Caki2 (cell line): Measurements from ENCODE around the gene ISG15. TPM values are rescaled to one million over a fixed set of nuclear protein-coding genes. Genes with fewer than 3 reads are reported as not detected.

Experiments
- DNase-seq: peaks from one replicate; pipeline ENCODE4 v3.0.0-alpha.2; 2015; ENCODE audit warnings: low read depth
- in situ Hi-C: cut with HindIII; loops from 2 replicates; pipeline ENCODE4 v1.10.0; 2016; ENCODE audit warnings: low sequenced_read_pairs, low pct_unique_long_range_greater_than_20kb, mixed read lengths
- total RNA-seq: library from RNA; depleted of rRNA; stranded (reverse); fragments of >200 nt; shearing (Covaris generic); gene quantifications from 2 replicates; pipeline ENCODE4 v1.2.3, GENCODE V29; 2014; ENCODE audit warnings: low replicate concordance; rRNA removed

ISG15 gene
- 129 and 152 TPM in 2 replicates for total RNA-seq

DNA sequence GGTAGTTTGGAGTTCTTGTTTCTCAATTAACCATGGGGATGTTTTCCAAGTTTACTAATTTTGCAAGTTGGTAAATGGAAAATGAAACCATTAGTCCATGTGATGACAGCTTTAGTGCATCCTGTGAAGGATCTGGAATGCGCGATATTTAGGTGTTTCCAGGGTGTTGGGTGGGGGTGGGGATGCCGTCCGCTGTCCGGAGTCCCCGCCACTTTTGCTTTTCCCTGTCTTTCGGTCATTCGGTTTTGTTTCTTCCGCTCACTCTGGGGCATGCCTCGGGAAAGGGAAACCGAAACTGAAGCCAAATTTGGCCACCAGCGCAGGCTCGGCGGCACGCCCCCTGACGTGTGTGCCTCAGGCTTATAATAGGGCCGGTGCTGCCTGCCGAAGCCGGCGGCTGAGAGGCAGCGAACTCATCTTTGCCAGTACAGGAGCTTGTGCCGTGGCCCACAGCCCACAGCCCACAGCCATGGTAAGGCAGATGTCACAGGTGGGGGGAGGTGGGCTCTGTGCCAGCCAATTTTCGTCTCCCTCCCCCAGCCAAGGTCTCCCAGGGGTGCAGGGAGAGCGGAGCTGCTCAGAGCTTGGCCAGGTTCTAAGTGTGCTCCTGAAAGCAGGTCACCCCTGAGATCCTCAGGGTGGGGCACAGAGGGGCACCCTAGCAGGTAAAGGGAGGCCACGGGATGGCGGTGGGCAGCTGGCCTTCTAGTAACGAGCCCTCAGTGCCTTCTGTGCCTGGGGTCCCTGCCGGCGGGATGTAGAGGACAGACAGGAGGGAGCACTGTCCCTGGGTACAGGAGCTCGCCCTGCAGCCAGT, at the start of gene ISG15:
TSS of gene ISG15 (plus strand) at position 393 of the 817 bp plus-strand sequence. CDS start at position 470, 77 bp downstream.
- in situ Hi-C loops: no loop called here

DNA sequence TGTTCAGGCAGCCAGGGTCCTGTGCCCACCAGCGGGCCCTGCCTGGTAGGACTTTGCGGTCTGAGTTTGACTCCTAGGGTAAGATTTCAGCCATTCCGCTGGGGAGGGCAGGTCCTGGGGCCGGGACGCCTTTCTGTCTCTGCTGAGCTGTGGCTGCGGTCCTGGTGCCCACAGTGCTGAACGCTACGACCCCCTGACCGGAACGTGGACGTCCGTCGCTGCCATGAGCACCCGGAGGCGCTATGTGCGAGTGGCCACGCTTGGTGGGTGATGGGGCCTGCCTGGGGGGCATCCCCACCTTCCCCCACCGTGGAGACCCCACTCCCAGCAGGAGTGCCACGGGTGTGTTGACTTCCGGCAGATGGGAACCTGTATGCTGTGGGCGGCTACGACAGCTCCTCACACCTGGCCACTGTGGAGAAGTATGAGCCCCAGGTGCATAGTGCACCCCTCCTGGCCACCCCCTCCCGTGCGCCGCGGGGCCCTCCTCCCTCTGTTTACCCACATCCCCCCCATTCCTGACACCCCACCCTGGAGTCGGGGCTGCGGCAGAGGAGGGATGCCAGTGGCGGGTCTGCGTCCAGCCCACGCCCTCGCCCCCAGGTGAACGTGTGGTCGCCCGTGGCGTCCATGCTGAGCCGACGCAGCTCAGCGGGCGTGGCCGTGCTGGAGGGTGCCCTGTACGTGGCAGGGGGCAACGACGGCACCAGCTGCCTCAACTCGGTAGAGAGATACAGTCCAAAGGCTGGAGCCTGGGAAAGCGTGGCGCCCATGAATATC, 49.4 kb upstream of the ISG15 start:
- DNase-seq: no peak
- in situ Hi-C loops: no loop called here

More for the DNA sequence above, at the start of gene ISG15:
- DNase-seq: peak; percentile 76

DNA sequence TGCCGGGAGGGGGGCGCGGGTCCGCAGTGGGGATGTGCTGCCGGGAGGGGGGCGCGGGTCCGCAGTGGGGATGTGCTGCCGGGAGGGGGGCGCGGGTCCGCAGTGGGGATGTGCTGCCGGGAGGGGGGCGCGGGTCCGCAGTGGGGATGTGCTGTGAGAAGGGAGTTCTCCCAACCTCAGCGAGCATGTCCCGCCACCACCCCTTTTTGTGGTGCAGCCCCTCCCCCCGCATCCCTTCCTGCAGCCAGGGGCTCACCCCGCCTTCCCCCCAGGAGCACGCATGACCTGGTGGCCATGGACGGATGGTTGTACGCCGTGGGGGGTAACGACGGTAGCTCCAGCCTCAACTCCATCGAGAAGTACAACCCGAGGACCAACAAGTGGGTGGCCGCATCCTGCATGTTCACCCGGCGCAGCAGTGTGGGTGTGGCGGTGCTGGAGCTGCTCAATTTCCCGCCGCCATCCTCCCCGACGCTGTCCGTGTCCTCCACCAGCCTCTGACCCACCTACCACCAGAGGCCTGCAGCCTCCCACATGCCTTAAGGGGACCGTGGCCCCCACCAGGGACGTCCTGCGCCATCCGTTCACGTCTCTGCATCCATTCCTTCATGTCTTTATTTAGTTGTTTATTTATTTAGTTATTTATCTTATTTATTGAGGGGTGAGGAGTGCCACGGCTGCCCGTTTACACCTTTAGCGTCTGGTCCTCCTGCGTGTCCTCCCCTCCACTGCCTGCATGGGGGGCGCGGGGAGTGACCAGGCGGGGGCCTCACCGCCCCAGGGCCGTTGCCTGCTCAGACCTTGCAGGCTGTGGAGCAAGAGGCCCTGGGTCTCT, 48.4 kb upstream of the ISG15 start:
- DNase-seq: no peak
- in situ Hi-C loops: no loop called here

DNA sequence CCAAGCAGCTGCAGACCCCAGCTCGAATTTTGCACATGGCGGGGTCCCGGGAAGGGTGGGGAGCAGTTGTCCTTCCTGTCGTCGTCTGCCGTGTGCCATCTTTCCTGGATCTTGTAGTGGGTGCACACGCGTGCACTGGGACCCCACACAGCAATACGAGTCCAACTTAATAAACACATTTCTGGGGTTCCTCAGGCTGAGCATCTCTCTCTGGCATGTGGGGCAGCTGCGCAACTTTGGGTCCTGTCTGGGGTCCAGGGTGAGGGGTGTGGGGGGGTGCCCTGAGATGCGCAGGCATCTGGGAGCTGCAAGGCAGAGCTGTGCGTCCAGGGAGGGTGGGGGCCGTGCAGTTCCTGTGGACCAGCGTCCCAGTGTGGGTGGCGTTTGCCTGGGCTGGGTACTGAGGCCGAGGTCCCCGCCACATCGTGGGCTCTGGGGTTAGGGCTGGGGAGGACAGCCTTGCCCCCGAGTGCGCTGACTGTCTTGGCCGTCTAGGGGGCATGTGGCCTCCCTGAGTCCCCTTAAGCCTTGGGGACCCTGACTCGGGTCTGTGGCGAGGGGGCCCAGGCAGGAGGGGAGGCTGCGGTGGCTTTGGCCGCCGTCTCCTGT, 47.7 kb upstream of the ISG15 start:
- in situ Hi-C loops: no loop called here
- DNase-seq: no peak

DNA sequence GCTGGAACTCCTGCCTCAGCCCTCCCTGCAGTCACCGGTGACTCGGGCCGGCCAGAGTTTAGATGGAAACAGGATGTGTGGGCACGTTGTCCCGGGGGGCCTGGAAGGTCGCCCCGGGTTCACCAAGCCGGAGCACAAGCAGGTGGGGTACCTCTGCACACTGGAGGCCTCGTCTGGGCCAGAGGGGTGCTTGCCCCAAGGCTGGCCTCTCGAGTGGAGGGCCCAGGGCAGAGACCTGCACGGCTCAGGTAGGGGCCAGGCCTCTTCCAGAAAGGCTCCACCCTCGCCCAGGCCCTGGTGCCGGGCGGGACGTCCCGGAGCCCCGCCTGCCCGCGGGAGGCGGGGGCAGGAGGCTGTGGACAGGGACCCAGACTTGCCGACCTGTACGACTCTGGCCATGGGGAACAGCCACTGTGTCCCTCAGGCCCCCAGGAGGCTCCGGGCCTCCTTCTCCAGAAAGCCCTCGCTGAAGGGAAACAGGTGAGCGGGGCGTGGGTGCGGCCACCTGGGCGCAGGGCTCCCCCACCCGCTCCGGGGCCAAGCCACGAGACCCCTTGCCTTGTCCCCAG, 47.1 kb upstream of the ISG15 start, which contains the start of gene PLEKHN1:
TSS of gene PLEKHN1 (plus strand) at position 348 of the 569 bp plus-strand sequence. CDS start at position 398, 50 bp downstream.
- in situ Hi-C loops: no loop called here
- DNase-seq: peak; percentile 80

DNA sequence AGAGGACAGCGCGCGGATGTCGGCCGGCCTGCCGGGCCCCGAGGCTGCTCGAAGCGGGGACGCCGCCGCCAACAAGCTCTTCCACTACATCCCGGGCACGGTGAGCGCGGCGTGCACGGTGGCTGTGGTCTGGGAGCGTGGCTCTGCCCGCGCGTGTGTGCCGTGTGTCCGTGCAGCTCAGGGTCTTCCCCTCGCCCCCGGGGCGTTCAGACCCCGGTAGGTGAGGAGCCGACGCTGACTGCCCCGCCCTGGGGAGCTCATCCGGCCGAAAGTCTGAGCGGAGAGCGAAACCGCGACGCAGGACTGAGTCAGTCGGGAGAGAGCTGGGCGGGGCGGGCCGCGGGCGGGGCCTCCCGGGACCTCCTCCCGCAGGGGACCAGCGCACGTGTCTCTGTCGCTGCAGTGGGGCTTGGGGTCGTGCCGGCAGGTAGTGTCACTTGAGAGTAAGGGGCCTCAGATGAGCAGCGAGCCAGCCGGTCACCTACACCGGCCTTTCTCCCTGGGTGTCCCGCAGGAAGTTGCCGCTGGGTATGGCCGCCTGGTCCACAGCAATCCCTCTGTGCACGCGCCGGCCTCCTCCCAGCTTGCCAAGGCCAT, 46.5 kb upstream of the ISG15 start:
- DNase-seq: peak; percentile 70
- in situ Hi-C loops: no loop called here

DNA sequence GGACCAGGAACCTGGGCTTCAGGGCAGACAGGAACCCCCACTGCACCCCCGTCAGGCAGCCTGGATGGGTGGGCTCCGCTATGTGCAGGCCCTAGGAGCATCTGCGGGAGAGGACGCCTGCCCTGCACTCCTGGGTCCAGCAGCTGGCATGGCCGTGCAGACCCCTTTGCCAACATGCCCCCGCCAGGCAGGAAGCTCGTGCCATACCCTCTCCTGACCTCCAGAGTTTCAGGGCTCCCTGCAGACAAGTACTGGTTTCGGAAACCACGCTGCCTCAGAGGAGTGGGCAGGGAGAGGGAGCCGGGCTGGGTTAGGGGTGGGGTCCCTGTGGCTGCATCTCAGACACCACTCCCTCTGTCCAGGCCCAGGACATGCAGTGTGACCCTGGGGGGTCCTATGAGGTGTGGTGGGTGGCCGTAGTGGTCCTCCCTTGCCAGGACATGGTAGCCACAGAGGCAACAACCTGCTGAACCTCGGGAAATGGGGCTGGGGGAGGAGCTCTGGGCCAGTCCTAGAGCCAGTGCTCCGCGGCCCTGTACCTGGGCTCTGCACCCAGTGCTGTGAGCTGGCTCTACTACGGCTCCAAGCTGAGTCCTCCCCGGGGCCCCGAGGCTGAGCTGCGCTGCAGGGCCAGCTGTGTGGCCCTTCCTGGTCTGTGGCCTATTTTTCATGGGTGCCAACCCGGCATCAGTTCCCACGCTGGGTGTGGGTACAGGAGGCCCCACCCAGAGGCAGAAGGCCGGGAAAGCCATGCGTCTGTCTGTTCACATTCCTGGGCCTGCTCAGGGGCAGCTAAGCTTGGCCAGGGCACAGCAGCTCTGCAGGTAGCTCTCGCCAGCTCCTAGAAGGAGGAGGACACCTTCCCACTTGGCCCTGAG, 45.6 kb upstream of the ISG15 start:
- in situ Hi-C loops: no loop called here
- DNase-seq: no peak

DNA sequence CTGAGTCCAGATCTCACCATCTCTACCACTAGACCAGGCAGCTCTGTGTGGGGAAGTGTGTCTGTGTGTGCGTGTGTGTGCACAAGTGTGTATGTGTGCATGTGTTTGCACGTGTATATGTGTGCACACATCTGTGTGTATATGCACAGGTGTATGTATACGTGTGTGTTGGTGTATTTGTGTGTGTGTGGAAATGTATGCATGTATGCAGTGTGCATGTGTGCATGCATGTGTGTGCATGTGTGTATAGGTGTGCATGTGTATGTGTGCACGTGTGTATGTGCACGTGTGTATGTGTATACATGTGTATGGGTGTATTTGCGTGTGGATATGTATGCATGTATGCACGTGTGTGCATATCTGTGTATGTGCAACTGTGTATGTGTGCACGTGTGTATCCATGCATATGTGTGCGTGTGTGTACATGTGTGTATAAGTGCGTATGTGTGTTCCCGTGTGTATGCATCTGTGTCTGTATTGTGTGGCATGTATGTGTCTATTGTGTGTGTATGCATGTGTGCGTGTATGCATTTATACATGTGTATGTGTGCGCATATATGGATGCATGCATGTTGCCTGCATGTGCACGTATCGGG, 43.9 kb upstream of the ISG15 start:
- in situ Hi-C loops: no loop called here
- no peak for DNase-seq

DNA sequence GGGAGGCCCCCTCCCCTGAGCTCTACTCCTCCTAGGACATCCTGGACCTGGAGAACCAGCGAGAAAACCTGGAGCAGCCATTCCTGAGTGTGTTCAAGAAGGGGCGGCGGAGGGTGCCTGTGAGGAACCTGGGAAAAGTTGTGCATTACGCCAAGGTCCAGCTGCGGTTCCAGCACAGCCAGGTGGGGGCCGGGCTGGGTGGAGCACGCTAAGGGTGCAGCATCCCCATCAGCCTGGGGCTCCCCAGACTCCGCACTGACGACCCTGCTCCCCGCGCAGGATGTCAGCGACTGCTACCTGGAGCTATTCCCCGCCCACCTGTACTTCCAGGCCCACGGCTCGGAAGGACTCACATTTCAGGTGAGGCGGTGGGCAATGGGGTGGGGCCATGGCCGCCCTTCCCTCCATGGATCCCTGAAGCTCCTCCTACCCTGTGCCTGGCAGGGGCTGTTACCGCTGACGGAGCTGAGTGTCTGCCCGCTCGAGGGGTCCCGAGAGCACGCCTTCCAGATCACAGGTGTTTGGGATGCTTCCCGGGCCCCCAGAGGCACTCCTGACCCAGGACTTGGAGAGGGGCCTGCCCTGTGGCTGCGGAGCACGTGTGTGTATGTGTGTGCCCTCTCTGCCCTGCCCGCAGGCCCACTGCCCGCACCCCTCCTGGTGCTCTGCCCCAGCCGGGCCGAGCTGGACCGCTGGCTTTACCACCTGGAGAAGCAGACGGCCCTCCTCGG, 42.9 kb upstream of the ISG15 start:
- in situ Hi-C loops: no loop called here
- no peak for DNase-seq

DNA sequence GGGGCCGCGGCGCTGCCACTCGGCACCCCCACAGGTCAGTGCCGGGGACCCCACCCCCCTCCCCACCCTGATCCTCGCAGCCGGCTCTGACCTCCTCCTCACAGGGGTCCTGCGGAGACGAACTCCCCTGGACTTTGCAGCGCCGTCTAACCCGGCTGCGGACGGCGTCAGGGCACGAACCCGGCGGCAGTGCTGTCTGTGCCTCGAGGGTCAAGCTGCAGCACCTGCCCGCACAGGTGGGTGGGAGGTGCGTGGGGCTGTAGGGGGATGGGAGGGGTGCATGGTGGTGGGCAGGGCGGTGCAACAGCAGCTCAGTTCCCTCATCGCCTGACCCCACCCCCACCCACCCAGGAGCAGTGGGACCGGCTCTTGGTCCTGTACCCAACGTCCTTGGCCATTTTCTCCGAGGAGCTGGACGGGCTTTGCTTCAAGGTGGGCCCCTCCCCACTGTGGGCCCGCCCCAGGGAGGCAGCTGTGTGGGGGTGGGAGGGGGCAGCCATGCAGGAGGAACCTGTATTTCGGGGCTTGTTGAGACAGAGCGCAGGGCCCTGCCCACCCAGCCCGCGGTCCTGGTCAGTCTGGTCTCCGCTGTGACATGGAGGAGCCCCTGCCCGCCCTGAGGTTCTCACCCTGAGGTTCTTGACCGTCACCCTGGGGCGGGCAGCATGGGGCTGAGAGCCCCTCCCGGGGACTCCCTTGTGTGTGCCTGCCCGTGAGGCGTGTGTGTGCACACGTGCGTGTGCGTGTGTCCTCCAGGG, 42.1 kb upstream of the ISG15 start:
- no peak for DNase-seq
- in situ Hi-C loops: no loop called here

DNA sequence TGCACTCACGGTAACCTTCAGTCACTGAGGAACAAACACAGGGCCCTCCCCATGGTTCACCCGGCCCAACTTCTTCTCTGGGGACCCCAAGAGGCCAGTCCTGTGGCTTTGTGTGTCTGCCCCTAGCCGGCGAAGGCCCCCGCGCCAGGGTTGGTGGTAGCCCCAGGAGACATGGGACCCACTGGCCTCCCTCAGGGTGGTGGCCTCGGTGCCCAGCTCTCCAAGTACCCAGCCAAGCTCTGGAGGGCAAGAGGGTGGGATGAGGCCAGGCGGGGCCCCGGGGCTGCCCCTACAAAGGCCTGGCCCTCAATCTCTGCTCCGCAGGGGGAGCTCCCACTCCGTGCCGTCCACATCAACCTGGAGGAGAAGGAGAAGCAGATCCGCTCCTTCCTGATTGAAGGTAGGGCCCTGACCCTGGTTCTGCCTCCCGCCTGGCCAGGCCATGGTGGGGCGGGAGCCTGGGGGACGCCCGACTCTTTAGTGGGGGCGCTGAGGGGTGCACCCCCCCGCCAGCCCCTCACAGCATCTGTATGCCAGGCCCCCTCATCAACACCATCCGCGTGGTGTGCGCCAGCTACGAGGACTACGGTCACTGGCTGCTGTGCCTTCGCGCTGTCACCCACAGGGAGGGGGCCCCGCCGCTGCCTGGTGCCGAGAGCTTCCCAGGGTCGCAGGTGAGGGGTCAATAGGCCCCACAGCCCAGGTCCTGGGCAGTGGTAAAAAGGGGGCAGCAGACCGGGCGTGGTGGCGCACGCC, 41.4 kb upstream of the ISG15 start:
- no peak for DNase-seq
- in situ Hi-C loops: no loop called here

DNA sequence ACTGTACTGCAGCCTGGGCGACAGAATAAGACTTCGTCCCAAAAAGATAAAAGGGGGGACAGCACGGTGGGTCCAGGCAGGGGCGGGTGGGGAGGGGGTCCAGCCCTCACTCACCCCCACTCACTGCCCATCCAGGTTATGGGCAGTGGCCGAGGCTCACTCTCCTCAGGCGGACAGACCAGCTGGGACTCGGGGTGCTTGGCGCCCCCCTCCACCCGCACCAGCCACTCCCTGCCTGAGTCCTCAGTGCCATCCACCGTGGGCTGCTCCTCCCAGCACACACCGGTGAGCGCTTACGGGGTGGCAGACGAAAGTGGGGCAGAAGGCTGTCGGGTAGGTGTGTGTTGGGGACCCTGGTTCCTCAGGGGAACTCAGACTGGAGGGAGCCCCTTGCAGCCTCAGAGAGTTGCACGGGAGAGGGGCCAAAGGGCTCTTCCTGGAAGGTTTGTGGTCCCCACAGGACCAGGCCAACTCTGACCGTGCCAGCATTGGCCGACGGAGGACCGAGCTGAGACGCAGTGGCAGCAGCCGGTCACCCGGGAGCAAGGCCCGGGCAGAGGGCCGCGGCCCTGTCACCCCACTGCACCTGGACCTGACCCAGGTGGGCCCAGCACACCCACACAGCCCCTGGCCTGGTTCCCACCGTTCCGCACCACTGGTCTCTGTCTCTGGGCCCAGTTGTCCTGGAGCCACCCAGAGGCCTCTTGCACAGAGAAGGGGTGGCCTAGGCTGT, 40.4 kb upstream of the ISG15 start:
- in situ Hi-C loops: no loop called here

DNA sequence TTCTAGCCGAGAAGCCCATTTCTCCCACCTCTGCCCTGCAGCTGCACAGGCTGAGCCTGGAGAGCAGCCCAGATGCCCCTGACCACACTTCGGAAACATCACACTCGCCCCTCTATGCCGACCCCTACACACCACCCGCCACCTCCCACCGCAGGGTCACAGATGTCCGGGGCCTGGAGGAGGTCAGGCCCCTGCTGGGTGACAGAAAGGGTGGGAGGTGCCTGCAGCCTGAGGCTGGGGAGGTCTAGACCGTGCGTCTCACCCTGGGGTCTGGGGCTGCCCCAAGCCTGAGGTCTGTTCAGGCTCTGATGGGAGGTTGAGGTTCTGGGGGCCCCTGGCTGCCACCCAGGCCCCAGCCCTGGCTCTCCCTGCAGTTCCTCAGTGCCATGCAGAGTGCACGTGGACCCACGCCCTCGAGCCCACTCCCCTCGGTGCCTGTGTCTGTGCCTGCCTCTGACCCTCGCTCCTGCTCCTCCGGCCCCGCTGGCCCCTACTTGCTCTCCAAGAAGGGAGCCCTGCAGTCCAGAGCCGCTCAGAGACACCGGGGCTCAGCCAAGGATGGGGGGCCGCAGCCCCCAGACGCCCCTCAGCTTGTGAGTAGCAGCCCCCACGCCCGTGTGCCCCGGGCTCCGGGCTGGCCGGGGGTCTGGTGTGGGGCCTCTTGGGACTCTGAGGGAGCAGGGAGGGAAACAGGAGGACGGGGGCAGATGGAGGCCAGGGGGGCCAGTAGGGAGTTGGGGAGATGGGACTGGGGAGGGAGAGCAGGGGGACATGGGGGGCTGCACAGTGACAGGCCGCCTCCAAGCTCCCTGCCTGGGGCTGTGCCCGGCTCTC, 39.6 kb upstream of the ISG15 start:
- in situ Hi-C loops: no loop called here
- no peak for DNase-seq

More for the DNA sequence above, 40.4 kb upstream of the ISG15 start:
- no peak for DNase-seq
